ENCODE measurements around the gene TENT4A.

TENT4A gene

GRCh38 chr5:6718161-6718681 lies 5.0 kb downstream of the TENT4A start:
- H3K4me1 ChIP-seq (ENCODE audit: low read length): peaks cover 53% of the 10 kb centered on the region

GRCh38 chr5:6718718-6719117 lies 5.5 kb downstream of the TENT4A start:
- H2AFZ ChIP-seq (ENCODE audit: low read depth, low read length): no peak overlapping the region
- H3K4me2 ChIP-seq (ENCODE audit: low read length): no peak overlapping the region
- H3K27ac ChIP-seq (ENCODE audit: low read length): no peak overlapping the region
- no peak for TF ChIP-seq EZH2phosphoT487 (IDR thresholded peaks at IDR 0.05; ENCODE audit: low read depth)
- TF ChIP-seq, protein P1, sequence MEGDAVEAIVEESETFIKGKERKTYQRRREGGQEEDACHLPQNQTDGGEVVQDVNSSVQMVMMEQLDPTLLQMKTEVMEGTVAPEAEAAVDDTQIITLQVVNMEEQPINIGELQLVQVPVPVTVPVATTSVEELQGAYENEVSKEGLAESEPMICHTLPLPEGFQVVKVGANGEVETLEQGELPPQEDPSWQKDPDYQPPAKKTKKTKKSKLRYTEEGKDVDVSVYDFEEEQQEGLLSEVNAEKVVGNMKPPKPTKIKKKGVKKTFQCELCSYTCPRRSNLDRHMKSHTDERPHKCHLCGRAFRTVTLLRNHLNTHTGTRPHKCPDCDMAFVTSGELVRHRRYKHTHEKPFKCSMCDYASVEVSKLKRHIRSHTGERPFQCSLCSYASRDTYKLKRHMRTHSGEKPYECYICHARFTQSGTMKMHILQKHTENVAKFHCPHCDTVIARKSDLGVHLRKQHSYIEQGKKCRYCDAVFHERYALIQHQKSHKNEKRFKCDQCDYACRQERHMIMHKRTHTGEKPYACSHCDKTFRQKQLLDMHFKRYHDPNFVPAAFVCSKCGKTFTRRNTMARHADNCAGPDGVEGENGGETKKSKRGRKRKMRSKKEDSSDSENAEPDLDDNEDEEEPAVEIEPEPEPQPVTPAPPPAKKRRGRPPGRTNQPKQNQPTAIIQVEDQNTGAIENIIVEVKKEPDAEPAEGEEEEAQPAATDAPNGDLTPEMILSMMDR (IDR thresholded peaks at IDR 0.05; ENCODE audit: low read depth, low read length): no peak
- H3K9ac ChIP-seq (ENCODE audit: low read length): no peak overlapping the region
- no peaks in the 10 kb centered on the region for H3K27me3 ChIP-seq (ENCODE audit: low read depth, low read length)
- peaks cover 89% of the 10 kb centered on the region for H4K20me1 ChIP-seq (ENCODE audit: insufficient read depth, low read length)
- H3K9me3 ChIP-seq (ENCODE audit: insufficient read depth, low read length): no peaks in the 10 kb centered on the region
- H3K4me3 ChIP-seq (ENCODE audit: low read length): no peak overlapping the region
- H3K79me2 ChIP-seq (ENCODE audit: low read length): peaks cover 97% of the 10 kb centered on the region
- H3K4me1 ChIP-seq (ENCODE audit: low read length): peaks cover 53% of the 10 kb centered on the region
- peaks cover 30% of the 10 kb centered on the region for H3K36me3 ChIP-seq (replicated peaks; ENCODE audit: low read depth, low read length)

More at GRCh38 chr5:6718161-6718681, 5.0 kb downstream of the TENT4A start:
- TF ChIP-seq, protein P1 (IDR thresholded peaks at IDR 0.05; ENCODE audit: low read depth, low read length): no peak
- no peak for TF ChIP-seq EZH2phosphoT487 (IDR thresholded peaks at IDR 0.05; ENCODE audit: low read depth)
- H3K4me2 ChIP-seq (ENCODE audit: low read length): 0 out of 2 replicates have a peak overlapping the region, but pooled peaks have one; percentile 6
- H3K79me2 ChIP-seq (ENCODE audit: low read length): peaks cover 93% of the 10 kb centered on the region
- H3K27ac ChIP-seq (ENCODE audit: low read length): no peak overlapping the region
- peaks cover 84% of the 10 kb centered on the region for H4K20me1 ChIP-seq (ENCODE audit: insufficient read depth, low read length)
- no peak overlapping the region for H3K9ac ChIP-seq (ENCODE audit: low read length)
- no peaks in the 10 kb centered on the region for H3K27me3 ChIP-seq (ENCODE audit: low read depth, low read length)
- no peak overlapping the region for H3K4me3 ChIP-seq (ENCODE audit: low read length)
- H3K36me3 ChIP-seq (replicated peaks; ENCODE audit: low read depth, low read length): peaks cover 27% of the 10 kb centered on the region
- no peaks in the 10 kb centered on the region for H3K9me3 ChIP-seq (ENCODE audit: insufficient read depth, low read length)
- H2AFZ ChIP-seq (ENCODE audit: low read depth, low read length): no peak overlapping the region

- Histone ChIP-seq H3K9me3 (ENCODE audit: insufficient read depth, low read length) (no peaks in the 10 kb centered on the region), H2AFZ (ENCODE audit: low read depth, low read length) (no peak overlapping the region), H3K79me2 (ENCODE audit: low read length) (peaks cover 98% of the 10 kb centered on the region), H3K36me3 (replicated peaks; ENCODE audit: low read depth, low read length) (peaks cover 36% of the 10 kb centered on the region), H3K9ac (ENCODE audit: low read length) (no peak overlapping the region), H3K4me3 (ENCODE audit: low read length) (no peak overlapping the region), H4K20me1 (ENCODE audit: insufficient read depth, low read length) (peaks cover 96% of the 10 kb centered on the region), H3K4me1 (ENCODE audit: low read length) (peaks cover 53% of the 10 kb centered on the region), H3K27me3 (ENCODE audit: low read depth, low read length) (no peaks in the 10 kb centered on the region), H3K4me2 (ENCODE audit: low read length) (no peak overlapping the region), H3K27ac (ENCODE audit: low read length) (no peak overlapping the region)
- TF ChIP-seq, protein P1 (IDR thresholded peaks at IDR 0.05; ENCODE audit: low read depth, low read length): no peak
- no peak for TF ChIP-seq EZH2phosphoT487 (IDR thresholded peaks at IDR 0.05; ENCODE audit: low read depth)
Measured at GRCh38 chr5:6719417-6719816, 6.2 kb downstream of the TENT4A start.

GRCh38 chr5:6719896-6720560 lies 6.8 kb downstream of the TENT4A start:
- peaks cover 53% of the 10 kb centered on the region for H3K4me1 ChIP-seq (ENCODE audit: low read length)

More at GRCh38 chr5:6719896-6720560, 6.8 kb downstream of the TENT4A start:
- H3K36me3 ChIP-seq (replicated peaks; ENCODE audit: low read depth, low read length): peaks cover 36% of the 10 kb centered on the region
- no peak overlapping the region for H3K4me3 ChIP-seq (ENCODE audit: low read length)
- no peak overlapping the region for H3K27ac ChIP-seq (ENCODE audit: low read length)
- no peak overlapping the region for H2AFZ ChIP-seq (ENCODE audit: low read depth, low read length)
- no peaks in the 10 kb centered on the region for H3K9me3 ChIP-seq (ENCODE audit: insufficient read depth, low read length)
- TF ChIP-seq EZH2phosphoT487 (IDR thresholded peaks at IDR 0.05; ENCODE audit: low read depth): no peak
- TF ChIP-seq, protein P1 (IDR thresholded peaks at IDR 0.05; ENCODE audit: low read depth, low read length): no peak
- H3K27me3 ChIP-seq (ENCODE audit: low read depth, low read length): no peaks in the 10 kb centered on the region
- H3K79me2 ChIP-seq (ENCODE audit: low read length): peaks cover 97% of the 10 kb centered on the region
- H4K20me1 ChIP-seq (ENCODE audit: insufficient read depth, low read length): peaks cover 95% of the 10 kb centered on the region
- H3K9ac ChIP-seq (ENCODE audit: low read length): no peak overlapping the region
- H3K4me2 ChIP-seq (ENCODE audit: low read length): no peak overlapping the region
